GM10266 (cell line): ENCODE results near the gene TERB2.
A peak's percentile ranks its signal among the peaks of the same experiment; 100 is the strongest.
"Not testable (repeated sequence)": the region's sequence is repeated elsewhere in the genome, so short reads cannot be mapped to it uniquely, and the experiment has no call there.

Experiments
- DNase-seq: peaks from one replicate; pipeline ENCODE4 v3.0.0; 2012; ENCODE audit errors: extremely low spot score
- TF ChIP-seq, protein P1 (sequence below): IDR thresholded peaks from 2 replicates; pipeline ENCODE4 v1.5.1; 2012; ENCODE audit warnings: mild to moderate bottlenecking, low read depth; ENCODE audit not compliant: control insufficient read depth, insufficient read depth; ENCODE audit errors: missing control alignments

TERB2 gene

DNA sequence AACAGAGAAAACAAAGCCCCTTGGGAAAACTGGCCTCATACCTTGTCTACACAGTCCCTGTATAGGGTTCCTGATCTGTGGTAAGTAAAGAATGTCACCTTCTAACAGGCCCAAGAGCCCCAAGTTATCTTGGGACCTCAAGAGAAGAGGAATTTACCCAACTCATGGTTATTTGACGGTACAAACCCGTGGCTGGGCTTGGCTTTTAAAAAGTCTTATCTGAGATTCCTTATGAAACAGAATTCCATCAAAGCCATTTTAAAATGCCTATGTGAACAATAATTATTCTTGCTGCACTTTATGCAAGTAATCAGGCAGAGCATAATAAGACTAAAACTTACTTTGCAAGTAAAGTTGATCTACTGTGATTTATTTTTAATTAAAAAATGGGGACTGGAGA is 52.6 kb downstream of the TERB2 start:
- no peak for DNase-seq
- TF ChIP-seq, protein P1, sequence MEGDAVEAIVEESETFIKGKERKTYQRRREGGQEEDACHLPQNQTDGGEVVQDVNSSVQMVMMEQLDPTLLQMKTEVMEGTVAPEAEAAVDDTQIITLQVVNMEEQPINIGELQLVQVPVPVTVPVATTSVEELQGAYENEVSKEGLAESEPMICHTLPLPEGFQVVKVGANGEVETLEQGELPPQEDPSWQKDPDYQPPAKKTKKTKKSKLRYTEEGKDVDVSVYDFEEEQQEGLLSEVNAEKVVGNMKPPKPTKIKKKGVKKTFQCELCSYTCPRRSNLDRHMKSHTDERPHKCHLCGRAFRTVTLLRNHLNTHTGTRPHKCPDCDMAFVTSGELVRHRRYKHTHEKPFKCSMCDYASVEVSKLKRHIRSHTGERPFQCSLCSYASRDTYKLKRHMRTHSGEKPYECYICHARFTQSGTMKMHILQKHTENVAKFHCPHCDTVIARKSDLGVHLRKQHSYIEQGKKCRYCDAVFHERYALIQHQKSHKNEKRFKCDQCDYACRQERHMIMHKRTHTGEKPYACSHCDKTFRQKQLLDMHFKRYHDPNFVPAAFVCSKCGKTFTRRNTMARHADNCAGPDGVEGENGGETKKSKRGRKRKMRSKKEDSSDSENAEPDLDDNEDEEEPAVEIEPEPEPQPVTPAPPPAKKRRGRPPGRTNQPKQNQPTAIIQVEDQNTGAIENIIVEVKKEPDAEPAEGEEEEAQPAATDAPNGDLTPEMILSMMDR, result no peak

DNA sequence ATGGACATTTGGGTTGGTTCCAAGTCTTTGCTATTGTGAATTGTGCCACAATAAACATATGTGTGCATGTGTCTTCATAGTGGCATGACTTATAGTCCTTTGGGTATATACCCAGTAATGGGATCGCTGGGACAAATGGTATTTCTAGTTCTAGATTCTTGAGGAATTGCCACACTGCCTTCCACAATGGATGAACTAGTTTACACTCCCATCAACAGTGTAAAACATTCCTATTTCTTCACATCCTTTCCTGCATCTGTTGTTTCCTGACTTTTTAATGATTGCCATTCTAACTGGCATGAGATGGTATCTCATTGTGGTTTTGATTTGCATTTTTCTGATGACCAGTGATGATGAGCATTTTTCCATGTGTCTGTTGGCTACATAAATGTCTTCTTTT is 58.6 kb downstream of the TERB2 start:
- DNase-seq, result not testable (repeated sequence)

DNA sequence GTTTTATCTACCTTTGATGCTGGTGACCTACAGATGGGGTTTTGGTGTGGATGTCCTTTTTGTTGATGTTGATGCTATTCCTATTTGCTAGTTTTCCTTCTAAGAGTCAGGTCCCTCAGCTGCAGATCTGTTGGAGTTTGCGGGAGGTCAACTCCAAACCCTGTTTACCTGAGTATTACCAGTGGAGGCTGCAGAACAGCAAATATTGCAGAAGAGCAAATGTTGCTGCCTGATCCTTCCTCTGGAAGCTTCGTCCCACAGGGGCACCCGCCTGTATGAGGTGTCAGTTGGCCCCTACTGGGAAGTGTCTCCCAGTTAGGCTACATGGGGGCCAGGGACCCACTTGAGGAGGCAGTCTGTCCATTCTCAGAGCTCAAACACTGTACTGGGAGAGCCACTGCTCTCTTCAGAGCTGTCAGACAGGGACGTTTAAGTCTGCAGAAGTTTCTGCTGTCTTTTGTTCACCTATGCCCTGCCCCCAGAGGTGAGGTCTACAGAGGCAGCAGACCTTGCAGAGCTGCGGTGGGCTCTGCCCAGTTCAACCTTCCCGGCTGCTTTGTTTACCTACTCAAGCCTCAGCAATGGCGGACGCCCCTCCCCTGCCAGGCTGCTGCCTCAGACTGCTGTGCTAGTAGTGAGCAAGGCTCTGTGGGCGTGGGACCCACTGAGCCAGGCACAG is 63.9 kb downstream of the TERB2 start:
- DNase-seq, result not testable (repeated sequence)

DNA sequence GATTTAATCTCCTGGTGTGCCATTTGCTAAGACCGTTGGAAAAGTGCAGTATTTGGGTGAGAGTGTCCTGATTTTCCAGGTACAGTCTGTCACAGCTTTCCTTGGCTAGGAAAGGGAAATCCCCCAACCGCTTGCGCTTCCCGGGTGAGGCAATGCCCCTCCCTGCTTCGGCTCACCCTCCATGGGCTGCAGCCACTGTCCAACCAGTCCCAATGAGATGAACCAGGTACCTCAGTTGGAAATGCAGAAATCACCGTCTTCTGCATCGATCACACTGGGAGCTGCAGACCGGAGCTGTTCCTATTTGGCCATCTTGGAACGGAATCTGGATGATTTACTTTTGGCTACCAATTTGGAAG is 64.4 kb downstream of the TERB2 start:
- not testable (repeated sequence) for DNase-seq

DNA sequence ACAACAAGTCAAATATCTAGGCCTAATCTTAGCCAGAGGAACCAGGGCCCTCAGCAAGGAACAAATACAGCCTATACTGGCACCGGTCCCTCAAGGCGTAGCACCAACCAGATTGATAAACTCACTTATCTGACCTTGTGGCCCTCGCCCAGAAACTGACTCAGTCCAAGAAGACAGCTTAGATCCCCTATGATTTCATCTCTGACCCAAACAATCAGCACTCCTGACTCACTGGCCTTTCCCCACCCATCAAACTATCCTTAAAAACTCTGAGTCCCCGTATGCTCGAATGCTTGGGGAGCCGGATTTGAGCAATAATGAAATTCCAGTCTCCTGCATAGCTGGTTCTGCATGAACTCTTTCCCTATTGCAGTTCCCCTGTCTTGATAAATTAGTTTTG is 64.9 kb downstream of the TERB2 start:
- DNase-seq, result no peak
- TF ChIP-seq, protein P1, result no peak

DNA sequence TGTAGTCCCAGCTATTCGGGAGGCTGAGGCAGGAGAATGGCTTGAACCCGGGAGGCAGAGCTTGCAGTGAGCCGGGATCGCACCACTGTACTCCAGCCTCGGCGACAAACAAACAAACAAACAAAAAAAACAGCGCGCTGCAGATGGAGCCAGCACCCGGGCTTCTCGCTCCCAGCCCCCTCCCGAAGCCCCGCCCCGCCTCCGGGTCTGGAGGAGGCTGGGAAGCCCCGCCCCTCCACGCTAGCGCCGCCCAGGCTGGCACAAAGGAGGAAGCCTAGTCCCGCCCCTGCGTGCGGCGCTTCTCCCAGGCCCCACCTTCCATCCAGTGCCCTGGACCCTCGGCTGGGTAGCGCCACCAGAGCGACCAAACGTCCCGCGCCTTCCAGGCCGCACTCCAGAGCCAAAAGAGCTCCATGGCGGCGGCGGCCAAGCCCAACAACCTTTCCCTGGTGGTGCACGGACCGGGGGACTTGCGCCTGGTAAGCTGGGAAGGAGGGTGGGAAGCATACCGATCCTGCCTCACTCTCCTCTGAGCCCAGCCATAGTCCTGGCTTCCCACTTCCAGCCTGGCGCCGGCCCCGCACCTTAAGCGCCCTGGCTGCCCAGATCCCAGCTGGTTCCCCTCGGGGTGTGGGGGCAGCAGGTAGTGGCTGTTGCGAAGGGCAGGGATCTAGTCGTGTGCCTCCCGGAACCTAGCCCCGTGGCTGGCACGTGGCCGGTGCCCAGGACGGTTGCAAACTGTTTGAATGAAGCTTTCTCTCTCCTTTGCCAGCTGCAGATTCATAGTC is 66.6 kb downstream of the TERB2 start, which contains the start of gene SORD:
TSS of gene SORD (plus strand) at position 325 of the 788 bp plus-strand sequence. CDS start at position 414, 89 bp downstream.
- peak; percentile 93 for DNase-seq
- TF ChIP-seq, protein P1, result no peak

DNA sequence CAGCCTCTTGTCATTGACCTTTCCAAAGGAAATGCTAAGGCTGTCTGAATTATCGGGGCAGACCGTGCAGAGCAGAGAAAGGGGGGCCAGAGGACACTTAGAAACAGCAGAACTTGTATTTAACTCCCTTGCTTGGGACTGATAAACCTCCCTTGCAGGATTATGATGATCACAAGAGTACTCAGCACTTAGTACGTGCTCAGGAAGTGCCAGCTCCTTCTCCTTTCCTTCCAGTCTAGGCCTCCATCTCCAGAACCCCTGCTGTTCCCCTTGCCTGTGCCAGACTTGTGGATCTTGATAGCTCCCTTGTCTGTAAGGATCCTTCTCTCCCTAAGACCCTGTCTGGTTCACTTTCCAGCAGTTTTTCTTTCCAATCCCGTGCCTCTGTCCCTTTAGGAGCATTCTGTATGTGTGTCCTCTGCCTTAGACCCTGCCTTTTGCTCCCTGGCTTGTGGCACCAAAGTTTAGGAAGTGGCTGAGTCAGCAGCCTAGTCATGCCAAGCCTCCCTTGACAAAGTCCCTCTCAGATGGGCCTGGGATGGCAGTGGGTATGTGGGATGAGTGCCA is 67.3 kb downstream of the TERB2 start:
- no peak for DNase-seq
- TF ChIP-seq, protein P1, result no peak

DNA sequence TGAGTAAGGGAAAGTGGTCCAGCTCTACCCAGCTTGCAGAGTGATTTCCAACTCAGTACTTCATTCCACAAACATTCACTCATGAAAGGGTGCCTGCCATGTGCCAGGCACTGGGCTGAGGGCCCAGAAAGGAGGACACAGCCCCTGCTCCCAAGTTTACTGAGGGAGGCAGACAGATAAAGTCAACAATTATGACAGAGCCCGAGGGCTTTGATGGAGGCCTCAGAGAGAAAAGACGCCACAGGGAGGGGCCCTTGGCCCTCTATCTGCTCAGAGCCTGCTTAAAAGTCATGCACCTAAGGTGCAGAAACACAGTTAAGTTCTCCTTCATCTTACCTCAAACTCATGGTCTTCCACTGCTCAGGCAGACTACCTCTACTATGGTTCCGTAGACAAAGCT is 68.2 kb downstream of the TERB2 start:
- DNase-seq, result not testable (repeated sequence)

DNA sequence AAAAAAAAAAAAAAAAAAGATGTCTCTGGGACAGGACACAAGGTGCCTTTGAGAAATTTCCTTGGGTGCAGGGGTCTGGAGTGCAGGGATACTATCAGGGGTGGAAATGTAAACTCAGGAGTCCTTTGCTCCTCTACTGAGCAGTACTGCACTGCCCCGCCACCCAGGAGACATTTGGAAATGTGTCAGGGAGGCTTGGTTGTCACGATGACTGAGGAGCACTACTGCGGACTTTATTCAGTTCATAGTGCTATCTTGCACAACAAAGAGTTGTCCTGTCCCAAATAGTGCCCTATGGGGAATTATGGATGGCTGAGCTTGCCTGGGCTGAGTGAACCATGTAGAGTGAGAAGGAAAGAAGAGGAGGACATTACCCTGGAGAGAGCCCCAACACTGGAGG is 69.1 kb downstream of the TERB2 start:
- not testable (repeated sequence) for DNase-seq

DNA sequence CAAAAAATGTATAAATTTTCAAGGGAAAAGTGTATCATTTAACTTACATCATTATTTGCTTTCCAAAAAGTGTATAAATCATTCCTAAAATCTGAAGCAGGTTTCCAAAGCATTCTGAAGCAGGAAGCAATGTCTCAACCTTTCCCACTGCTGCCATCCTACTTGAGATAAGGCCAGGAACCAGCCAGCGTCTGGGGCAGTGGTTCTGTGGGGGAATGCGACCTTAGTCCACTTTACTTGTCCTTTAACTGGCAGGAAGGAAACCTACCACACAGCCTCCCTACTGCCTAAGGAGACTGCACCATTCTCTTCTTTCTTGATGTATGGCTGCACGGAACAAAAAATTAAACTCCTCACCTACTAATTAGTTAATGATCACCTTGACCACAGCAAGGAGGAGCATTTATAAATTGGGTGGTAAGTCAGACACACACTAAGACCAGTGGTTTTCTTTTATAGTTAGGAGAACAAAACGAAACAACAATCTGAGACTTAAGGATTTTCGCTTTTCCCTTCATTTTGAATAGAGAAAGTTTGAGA is 70.2 kb downstream of the TERB2 start:
- TF ChIP-seq, protein P1, result no peak
- DNase-seq, result no peak
